ENCODE measurements around the gene GGACT.

- no peak for TF ChIP-seq CTCF (IDR thresholded peaks at IDR 0.05)
- no peak for TF ChIP-seq POLR2A (IDR thresholded peaks at IDR 0.05)
- no peak for TF ChIP-seq POLR2AphosphoS5 (IDR thresholded peaks at IDR 0.05; ENCODE audit: insufficient read depth in 1 of 2, low read depth in 1 of 2)
Observed at GRCh38 chr13:100508455-100508854, 80.1 kb downstream of the GGACT start.

Data from vagina (tissue), 2 donors.